GM23248 (cell line): ENCODE measurements around the gene AREG.

Experiments
- EZH2 ChIP-seq: fragments of 200-600 bp; sonication (generic); IDR thresholded peaks from 2 replicates; pipeline ENCODE4 v1.6.1; 2018; ENCODE audit warnings: antibody characterized with exemption, mild to moderate bottlenecking; ENCODE audit not compliant: insufficient read depth, poor library complexity, severe bottlenecking
- EZH2phosphoT487 ChIP-seq: fragments of 200-600 bp; sonication (generic); IDR thresholded peaks from 2 replicates; pipeline ENCODE4 v1.6.1; 2018; ENCODE audit warnings: antibody characterized with exemption, moderate library complexity, mild to moderate bottlenecking, low read depth; ENCODE audit not compliant: insufficient read depth

DNA sequence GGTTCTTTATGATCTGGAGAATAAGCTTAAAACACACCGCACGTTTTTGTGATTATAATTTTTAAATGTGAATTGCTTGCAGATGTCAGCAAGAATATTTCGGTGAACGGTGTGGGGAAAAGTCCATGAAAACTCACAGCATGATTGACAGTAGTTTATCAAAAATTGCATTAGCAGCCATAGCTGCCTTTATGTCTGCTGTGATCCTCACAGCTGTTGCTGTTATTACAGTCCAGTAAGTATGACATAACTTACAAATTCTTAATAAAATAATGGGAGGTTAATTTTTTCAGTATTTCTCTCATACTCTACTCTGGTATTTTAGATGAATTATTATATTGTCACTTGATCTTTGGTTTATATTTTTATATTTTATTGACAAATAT, 5.4 kb downstream of the AREG start:
- no peak for TF ChIP-seq EZH2
- TF ChIP-seq EZH2phosphoT487, result no peak
